Adipocyte (in vitro differentiated cells): ENCODE measurements around the gene RHD.
A peak's percentile ranks its signal among the peaks of the same experiment; 100 is the strongest.
"Not testable (repeated sequence)": the region's sequence is repeated elsewhere in the genome, so short reads cannot be mapped to it uniquely, and the experiment has no call there.

ENCODE experiments used
- DNase-seq: peaks from one replicate; pipeline ENCODE4 v3.0.0-alpha.2; 2015; ENCODE audit warnings: low read depth
- H3K27me3 ChIP-seq: replicated peaks from 2 replicates; pipeline ENCODE4 v1.7.0; 2013; ENCODE audit warnings: mild to moderate bottlenecking, low read length, moderate library complexity; ENCODE audit not compliant: control insufficient read depth, insufficient read depth
- H3K36me3 ChIP-seq: 2 replicates; pipeline ENCODE4 v1.7.0; 2013; ENCODE audit warnings: low read length, mild to moderate bottlenecking, moderate library complexity; ENCODE audit not compliant: control insufficient read depth, insufficient read depth, severe bottlenecking
- H3K4me1 ChIP-seq: 2 replicates; pipeline ENCODE4 v1.7.0; 2013; ENCODE audit warnings: mild to moderate bottlenecking, low read length, moderate library complexity; ENCODE audit not compliant: control insufficient read depth, insufficient read depth
- H3K4me3 ChIP-seq: 2 replicates; pipeline ENCODE4 v1.7.0; 2013; ENCODE audit warnings: mild to moderate bottlenecking, low read length, moderate library complexity
- H3K9ac ChIP-seq: 2 replicates; pipeline ENCODE4 v1.7.0; 2013; ENCODE audit warnings: mild to moderate bottlenecking, low read length, moderate library complexity
- H3K9me3 ChIP-seq: 2 replicates; pipeline ENCODE4 v1.7.0; 2013; ENCODE audit warnings: mild to moderate bottlenecking, low read length, moderate library complexity; ENCODE audit not compliant: control insufficient read depth

The RHD gene

GRCh38 chr1:25312806-25313470 is 40.6 kb downstream of the RHD start:
- DNase-seq, H3K27me3 ChIP-seq, H3K9me3 ChIP-seq, H3K4me1 ChIP-seq, H3K9ac ChIP-seq, H3K4me3 ChIP-seq, H3K36me3 ChIP-seq: not testable (repeated sequence)

GRCh38 chr1:25320314-25320938 is 48.1 kb downstream of the RHD start:
- peak; percentile 78 for DNase-seq
- not testable (repeated sequence) for H3K9ac ChIP-seq, H3K27me3 ChIP-seq, H3K9me3 ChIP-seq, H3K4me1 ChIP-seq, H3K36me3 ChIP-seq, H3K4me3 ChIP-seq

GRCh38 chr1:25322127-25322526 is 49.8 kb downstream of the RHD start:
- H3K9me3 ChIP-seq, H3K4me1 ChIP-seq, H3K27me3 ChIP-seq, H3K36me3 ChIP-seq, DNase-seq, H3K4me3 ChIP-seq, H3K9ac ChIP-seq: not testable (repeated sequence)

GRCh38 chr1:25324407-25324806 is 52.1 kb downstream of the RHD start:
- not testable (repeated sequence) for H3K4me3 ChIP-seq, H3K36me3 ChIP-seq, H3K9me3 ChIP-seq, H3K27me3 ChIP-seq, DNase-seq, H3K4me1 ChIP-seq, H3K9ac ChIP-seq

- H3K4me3 ChIP-seq, H3K9me3 ChIP-seq, H3K27me3 ChIP-seq, H3K9ac ChIP-seq, DNase-seq, H3K36me3 ChIP-seq, H3K4me1 ChIP-seq: not testable (repeated sequence)
These were observed 55.8 kb downstream of the RHD start for GRCh38 chr1:25327864-25328790.

- H3K4me1 ChIP-seq, H3K9me3 ChIP-seq, H3K4me3 ChIP-seq: not testable (repeated sequence)
These were observed 56.5 kb downstream of the RHD start for GRCh38 chr1:25328791-25329185.

GRCh38 chr1:25329336-25329735 is 57.0 kb downstream of the RHD start:
- not testable (repeated sequence) for H3K4me1 ChIP-seq, H3K9me3 ChIP-seq, H3K36me3 ChIP-seq, DNase-seq, H3K27me3 ChIP-seq, H3K9ac ChIP-seq, H3K4me3 ChIP-seq

More at GRCh38 chr1:25328791-25329185, 56.5 kb downstream of the RHD start:
- H3K9ac ChIP-seq, DNase-seq, H3K27me3 ChIP-seq, H3K36me3 ChIP-seq: not testable (repeated sequence)

- DNase-seq: peak; percentile 22
- H3K27me3 ChIP-seq, H3K4me1 ChIP-seq, H3K9ac ChIP-seq, H3K4me3 ChIP-seq, H3K9me3 ChIP-seq, H3K36me3 ChIP-seq: not testable (repeated sequence)
These were observed 57.6 kb downstream of the RHD start for GRCh38 chr1:25329950-25330349.

GRCh38 chr1:25336922-25337354 is 64.6 kb downstream of the RHD start:
- not testable (repeated sequence) for H3K36me3 ChIP-seq, H3K9me3 ChIP-seq, H3K27me3 ChIP-seq
- peak; percentile 3 for DNase-seq
- Histone ChIP-seq H3K4me3 (peak overlapping the region; percentile 95), H3K9ac (peak overlapping the region; percentile 88), H3K4me1 (peaks cover 20% of the 10 kb centered on the region)

GRCh38 chr1:25337483-25338187 is 65.3 kb downstream of the RHD start:
- Histone ChIP-seq H3K4me1 (peaks cover 22% of the 10 kb centered on the region), H3K9ac (peak overlapping the region; percentile 93), H3K4me3 (peak overlapping the region; percentile 86)
- H3K27me3 ChIP-seq, DNase-seq, H3K9me3 ChIP-seq, H3K36me3 ChIP-seq: not testable (repeated sequence)
